ENCODE data around the gene RTL5.
"Not testable (repeated sequence)": the region's sequence is repeated elsewhere in the genome, so short reads cannot be mapped to it uniquely, and the experiment has no call there.

RTL5 gene

DNA sequence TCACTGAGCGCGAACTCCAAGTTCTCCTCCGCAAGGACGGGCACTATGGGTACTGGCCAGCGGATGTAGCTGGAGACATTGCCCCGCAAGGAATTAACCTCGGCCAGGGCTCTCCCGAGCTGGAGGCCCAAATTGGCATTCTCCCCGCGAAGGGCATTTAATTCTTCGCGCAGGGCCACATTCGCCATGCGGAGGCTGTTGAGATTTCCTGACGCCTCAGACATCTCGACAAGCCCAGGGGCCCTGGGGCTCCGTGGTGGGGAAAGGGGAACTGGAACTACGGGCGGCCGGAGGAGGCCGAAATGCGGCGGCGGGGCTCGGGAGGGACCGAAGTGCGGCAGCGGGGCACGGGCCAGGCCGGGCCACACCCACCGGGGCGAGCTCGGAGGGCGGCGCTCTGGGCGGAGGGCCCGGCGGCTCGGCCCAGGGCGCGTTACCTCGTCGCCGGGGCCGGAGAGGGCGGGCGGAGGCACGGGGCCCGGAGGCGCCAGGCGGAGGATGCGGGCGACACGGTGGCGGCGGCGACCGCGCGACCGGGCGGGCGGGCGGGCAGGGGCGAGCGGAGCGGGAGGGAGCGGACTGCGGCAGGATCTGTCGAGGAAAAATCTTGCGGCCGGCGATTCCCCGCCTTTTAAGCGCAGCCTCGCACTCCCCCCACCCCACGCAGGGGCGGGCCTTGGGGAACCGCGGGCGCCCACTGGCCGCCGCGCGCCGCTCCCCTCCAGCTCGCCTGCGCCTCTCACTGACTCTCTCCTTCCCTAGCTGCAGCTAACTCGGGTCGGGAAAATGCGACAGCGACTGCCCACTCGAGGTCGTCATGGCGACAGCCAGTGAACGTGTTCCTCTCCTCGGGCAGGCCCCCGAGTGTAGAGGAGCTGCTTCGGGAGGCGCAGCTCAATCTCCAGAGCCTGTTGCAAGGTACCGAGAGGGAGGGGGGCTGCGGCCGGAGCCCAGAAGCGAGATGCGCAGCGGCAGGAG lies at the start of gene RTL5:
Gene RTL5 (minus strand): TSS at position 599 of the 978 bp plus-strand sequence.
- peak; percentile 34 for DNase-seq

DNA sequence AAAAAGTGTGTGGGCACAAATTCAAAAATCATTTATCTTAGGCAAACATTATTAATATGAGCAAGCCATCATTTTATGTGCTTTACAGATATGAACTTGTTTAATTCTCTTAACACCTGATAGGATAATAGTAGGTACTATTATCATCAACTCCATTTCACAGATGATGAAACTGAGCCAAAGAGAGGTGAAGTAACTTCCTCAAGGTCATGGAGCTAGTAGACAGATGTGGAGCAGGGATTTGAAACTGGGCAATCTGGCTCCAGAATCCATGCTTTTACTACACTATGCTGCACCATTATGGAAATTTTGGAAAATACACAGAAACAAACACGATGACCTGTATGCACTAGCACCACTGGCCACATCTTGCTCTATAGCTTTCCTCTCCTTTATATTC lies 48.8 kb upstream of the RTL5 start:
- DNase-seq = no peak

DNA sequence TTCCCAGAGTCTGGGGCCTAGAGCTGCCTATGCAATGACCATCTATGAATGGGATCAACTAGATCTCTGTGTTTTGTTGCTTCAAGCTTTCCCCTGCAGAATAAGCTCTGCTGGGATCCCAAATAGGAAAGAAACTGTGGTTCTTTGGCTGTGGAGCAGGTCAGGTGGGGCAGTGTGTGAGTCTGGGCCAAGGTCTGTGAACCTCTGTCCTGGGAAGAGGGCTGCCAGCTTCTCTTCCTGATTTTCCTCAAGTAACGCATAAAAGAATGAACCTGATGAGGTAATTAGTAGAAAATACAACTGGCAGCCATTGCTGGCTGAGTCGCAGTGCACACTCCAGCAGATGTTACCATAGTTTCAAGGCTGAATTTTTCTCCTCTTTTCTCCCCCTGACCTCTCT lies 45.3 kb upstream of the RTL5 start:
- DNase-seq = no peak

DNA sequence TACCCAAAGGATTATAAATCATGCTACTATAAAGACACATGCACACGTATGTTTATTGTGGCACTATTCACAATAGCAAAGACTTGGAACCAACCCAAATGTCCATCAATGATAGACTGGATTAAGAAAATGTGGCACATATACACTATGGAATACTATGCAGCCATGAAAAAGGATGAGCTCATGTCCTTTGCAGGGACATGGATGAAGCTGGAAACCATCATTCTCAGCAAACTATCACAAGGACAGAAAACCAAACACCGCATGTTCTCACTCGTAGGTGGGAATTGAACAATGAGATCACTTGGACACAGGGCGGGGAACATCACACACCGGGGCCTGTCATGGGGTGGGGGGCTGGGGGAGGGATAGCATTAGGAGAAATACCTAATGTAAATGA lies 44.6 kb upstream of the RTL5 start:
- DNase-seq = not testable (repeated sequence)

DNA sequence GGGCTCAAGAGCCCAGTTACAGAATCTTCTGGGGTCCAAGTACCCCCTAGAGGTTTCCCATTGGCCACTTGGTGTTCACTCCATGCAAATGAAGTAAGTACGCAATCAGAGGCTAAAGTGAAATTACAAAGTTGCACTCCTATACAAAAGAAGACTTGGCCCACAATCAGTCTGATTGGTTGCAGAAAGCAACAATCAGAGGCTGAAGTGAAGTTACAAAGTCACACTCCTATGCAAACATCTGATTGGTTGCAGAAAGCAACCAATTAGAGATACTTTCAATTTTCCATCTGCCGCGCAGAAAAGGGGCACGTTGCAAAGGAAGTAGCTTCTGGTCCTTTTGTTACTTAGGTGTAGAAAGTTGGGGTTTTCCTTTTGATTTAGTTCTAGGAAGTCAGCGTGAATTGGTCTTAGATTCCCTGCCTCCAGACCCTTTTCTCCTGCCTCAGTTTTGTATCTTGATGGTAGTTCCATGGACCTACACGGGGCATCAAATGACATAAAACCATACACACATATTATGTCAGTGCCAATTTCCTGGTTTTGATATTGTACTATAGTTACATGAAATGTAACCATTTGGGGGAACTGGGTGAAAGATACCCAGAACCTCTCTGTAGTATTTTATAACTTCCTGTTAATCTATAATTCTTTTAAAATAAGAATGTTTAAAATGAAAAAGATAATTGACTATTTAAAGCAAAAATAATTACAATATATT lies 37.5 kb upstream of the RTL5 start:
- DNase-seq = no peak

DNA sequence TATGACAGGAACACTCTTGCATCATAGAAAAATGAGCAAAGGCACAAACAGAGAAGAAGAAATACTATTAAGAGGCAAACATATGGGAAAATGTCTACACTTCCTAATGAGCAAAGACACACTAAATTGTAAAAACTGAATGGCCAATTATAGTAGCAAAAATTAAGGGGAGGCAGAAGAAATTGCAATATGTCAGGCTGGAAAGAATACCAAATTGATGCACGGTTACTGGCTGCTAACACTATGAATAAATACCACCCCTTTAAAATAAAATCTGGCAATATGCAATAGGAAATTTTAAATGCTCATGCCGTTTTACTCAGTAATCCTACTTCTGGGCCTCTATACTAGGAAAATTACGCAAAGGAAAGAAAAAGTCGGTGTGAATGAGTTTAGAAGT lies 33.8 kb upstream of the RTL5 start:
- DNase-seq = no peak

DNA sequence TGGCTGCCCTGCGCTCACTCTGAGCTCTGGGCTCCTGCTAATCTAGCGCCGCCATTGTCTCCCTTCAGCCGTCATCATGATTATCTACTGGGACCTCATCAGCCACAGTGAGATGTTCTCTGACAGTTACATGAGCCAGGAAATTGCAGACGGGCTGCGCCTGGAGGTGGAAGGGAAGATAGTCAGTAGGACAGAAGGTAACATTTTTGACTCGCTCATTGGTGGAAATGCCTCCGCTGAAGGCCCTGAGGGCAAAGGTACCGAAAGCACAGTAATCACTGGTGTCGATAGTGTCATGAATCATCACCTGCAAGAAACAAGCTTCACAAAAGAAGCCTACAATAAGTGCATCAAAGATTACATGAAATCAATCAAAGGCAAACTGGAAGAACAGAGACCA lies 28.1 kb upstream of the RTL5 start:
- DNase-seq = no peak

DNA sequence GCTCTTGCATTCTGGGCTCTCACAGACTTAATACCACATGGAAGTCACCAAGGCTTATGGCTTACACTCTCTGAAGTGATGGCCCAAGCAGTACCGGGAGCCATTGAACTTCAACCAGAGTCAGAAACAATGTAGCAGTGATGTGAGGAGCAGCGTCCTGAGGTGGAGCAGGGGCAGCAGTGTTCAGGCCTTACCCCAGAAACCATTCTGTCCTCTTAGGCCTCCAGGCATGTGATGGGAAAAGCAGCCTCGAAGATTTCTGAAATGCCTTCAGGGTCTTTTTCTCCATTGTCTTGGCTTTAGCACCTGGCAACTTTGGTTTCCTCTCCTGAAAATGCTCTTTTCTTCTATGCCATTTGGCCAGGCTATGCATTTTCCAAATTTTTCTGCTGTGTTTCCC lies 27.1 kb upstream of the RTL5 start:
- no peak for DNase-seq

DNA sequence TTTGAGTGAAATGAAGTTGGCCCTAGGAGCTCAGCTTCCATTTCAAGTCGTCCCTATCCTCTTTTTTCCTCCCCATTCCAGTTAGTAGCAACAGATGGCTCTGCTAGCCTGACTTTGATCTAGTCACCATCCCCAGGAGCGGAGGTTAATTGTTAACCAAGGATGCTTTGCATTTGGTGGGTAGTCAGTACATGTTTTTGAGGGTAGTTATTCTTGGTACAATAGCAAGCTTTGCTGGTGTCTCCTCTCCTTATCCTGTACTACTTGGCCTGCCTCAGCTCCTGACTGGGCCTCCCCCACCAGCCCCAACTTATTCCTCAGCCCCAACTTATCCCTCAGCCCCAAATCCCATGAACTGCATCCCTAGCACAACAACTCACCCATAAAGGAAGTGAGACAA lies 14.8 kb upstream of the RTL5 start:
- no peak for DNase-seq

DNA sequence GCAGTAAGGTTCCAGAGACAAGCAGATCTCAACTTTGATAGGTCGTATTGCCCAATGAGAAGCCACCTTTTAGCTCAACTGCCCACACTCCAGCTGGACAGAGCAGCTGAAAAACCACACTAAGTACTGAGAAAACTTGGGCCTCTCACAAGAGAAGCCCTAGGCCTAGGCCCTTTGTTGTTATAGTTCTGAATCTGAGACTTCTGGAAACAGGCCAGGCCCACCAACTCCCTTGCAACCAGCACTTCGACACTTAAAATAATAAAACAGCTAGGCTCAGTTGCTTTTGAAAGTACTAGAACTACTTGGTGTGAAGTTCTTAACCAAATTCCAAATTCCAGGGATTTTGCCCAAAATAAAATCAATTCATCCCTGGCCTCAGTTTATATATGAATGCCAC lies 13.5 kb upstream of the RTL5 start:
- DNase-seq = no peak

DNA sequence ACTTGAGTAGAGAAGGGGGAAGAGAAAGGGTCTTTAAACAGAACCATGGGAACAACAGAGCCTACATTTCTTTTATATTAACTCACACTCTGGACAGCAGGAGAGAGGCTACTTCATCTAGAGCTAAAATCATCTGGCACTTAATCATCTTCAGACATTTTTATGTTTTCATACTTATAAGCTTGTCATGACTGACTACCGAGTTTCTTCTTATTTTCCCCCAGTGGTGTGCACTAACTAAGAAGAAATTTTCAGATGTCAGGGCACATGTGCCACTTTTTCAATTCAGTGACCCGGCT lies 11.8 kb upstream of the RTL5 start:
- DNase-seq = no peak

DNA sequence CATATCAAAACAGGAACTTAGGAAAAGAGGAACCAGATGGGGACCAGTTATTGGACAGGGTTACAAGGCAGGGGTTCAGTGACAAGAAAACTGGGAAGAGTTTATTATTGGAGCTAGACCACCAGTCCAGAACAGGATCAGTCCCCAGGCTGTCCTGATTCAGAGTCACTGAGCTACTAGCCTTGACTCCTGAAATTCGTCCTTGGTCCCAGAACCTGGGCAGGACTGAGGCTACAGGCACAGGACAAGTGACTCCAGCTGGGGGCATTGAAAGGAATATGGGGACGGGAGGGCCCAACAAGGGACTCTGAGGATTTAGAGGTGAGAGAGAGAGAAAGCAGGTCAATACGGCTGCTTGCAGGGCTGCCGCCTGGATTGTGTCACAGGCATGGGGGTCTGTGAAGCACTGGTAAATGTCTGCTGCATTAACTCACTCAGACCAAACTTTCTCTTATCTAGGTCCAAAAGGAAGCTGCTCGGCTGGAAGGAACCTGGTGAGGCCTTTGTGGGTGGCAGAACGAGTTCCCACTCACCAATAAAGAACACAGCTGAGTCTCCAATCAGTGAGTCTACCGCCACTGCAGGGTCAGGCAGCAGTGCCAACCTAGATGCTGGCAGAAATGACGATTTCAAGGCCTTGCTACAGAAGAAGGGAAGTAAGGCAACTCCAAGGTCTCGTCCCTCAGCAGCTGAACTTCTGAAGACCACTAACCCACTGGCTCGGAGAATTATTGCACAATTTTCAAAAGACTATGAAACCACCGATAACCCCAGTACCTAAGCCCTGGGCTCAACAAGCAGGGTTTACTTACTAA lies 11.3 kb upstream of the RTL5 start:
- no peak for DNase-seq

DNA sequence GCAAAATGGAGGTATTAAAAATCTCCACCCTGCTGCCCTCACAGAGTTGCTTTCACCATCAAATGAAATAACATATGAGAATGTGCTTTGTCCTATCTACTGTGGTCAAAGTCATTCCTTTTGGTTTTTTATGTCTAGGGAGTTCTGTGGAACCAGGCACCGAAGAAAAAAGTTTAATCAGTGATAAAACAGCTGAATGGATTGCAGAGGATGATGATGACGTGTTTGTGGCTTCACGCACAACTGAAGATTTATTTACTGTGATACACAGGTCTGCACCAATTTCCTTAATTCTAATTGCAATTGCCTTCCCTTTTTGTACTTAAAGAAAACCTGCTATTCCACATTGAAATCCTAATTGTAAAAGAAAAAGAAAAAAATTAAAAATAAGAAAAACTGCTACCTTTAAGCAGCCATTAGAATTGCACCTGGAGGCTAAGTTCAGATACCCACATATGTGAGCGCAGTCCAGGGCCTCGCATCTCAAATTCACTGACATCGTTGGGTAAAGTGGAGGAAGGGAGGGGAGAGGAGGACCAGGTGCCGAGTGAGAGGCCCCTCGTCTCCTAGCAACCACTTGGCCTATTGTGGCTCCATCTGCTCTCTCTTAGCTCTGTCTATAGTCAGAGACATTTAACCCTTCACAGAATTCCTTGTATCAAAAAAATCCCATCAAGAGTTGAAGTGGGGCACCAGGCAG lies 10.5 kb upstream of the RTL5 start:
- no peak for DNase-seq

DNA sequence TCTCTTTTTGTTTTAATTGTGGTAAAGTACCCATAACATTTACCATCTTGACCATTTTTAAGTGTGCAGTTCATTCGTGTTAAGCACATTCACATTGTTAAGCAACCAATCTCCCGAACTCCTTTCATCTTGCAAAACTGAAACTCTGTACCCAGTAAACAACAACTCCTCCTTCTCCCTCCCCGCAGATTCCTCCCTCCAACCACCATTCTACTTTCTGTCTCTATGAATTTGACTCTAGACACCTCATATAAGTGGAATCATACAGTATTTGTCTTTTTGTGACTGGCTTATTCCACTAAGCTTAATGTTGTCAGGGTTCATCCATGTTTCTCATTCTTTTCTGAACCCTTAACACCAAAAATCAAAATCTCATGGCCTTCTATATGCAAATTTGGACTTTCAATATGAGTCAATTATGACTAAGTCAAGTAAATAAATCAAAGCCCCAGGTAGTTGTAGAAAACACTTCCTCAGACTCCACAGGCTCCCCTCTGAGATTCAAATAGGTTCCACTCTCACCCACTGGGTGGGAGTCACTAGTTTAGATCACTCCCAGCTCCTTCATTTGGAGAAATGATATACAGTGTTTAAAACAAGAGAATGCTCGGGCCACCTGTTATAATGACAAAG lies 9.8 kb upstream of the RTL5 start:
- no peak for DNase-seq

DNA sequence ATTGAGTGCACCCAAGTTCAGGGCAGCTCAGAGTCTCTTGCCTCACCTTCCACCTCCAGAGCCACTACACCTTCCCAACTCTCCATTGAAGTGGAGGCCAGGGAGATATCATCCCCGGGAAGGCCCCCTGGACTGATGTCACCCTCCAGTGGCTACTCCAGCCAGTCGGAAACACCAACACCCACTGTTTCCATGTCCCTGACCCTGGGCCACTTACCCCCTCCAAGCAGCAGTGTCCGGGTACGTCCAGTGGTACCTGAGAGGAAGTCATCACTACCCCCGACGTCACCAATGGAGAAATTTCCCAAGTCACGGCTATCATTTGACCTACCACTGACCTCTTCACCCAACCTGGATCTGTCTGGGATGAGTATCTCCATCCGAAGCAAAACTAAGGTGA lies 7.8 kb upstream of the RTL5 start:
- no peak for DNase-seq

DNA sequence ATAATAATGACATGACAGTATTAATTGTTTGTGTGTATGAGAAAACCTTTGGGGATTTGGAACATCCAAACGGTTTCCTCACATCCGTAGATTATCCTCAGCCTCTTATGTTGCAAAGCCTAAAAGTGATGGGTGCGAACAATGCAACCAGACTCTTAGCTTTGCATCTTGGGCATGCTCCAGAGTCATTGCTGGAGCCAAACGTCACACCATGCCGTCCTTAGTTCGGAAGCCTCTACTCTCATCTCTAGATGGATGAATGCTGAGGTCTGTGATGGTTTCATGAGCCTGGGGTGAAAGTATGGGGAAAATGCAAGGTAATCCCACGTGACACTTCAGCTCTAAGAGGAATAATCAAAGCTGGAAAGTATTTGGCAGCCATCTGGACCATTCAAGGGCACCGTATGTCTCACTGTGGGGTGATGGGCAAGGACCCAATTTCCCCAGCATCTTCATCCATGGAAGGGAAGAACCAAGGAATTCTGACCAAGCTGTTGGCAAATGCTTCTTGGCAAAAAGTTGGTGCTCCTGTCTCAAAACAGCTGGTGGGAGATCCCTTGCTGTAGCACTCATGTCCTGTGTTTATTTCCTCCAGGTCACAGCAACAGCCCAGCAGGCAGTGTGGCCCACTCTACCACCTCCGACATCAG lies 6.3 kb upstream of the RTL5 start:
- no peak for DNase-seq

DNA sequence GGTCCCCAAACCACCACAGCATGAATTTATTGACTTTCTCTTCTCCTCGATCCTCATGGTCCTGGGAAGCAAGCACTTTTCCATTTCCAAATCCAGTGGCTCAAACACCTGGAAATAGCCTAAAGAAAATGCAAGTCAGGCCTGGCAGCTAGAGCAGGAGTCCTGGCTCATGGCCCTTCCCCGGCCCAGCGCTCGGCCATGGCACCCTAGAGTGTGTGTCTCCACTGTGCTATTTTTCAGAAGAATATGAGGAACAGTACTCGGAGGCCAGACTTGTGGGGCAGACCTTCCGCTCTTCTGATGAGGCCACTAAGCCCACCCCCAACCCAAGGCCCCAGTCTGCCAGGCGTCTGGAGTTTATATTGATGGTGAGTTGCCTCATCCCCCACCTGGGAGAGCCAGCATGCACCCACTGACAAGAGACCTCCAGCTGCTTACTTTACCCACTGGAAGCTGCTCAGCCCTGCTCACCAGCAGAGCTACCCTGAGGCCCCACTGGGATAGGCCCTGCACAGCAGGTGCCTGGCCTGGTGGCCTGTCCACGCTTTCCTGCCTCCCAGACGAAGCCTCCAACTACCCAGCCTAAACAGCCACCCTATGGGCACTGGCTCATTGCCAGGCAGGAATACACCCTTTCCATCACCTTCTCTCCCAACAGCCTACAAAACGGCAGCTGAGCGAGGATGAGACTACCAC lies 2.3 kb upstream of the RTL5 start:
- no peak for DNase-seq

DNA sequence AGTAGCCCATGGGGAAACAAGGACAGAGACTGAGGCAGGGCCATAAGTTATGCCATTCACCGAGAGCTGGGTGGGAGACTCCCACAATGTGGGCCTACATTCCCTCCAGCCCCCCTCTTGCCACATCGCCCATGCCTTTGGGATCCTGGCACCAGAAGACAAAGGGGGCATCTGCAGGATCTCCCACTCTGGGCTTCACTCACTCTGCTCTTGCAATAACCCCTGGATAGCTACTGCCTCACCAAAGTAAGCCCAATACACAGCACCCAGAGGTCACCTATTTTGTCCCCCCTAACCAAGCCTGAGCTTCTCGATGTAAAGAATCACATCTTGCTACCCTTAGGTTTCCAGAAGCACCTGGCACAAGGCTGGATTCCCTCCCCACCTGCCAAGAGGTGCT lies 741 bp upstream of the RTL5 start:
- DNase-seq = no peak

DNA sequence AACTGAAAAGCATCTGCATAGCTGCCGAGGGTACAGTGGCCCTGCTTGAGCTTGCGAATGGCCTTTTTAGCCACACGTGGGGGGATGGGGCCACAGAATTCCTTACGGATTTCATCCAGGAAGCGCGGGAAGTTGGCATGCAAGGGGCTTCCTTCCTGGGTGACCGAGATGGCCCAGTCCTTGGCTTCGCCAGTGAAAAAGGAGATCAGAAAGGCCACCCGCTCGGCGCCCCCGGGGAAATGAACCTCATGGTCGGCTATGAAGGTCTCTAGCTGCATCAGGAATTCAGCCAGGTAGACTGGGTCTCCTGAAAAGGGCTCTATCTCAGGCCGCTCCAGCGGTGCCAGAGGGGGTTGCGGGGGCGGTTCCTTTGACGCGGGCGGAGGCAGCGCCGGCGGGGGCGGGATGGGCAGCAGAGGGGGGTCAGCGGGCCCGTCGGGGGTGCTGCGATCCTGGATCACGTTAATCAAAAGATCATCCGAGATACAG lies 909 bp downstream of the RTL5 start:
- no peak for DNase-seq

DNA sequence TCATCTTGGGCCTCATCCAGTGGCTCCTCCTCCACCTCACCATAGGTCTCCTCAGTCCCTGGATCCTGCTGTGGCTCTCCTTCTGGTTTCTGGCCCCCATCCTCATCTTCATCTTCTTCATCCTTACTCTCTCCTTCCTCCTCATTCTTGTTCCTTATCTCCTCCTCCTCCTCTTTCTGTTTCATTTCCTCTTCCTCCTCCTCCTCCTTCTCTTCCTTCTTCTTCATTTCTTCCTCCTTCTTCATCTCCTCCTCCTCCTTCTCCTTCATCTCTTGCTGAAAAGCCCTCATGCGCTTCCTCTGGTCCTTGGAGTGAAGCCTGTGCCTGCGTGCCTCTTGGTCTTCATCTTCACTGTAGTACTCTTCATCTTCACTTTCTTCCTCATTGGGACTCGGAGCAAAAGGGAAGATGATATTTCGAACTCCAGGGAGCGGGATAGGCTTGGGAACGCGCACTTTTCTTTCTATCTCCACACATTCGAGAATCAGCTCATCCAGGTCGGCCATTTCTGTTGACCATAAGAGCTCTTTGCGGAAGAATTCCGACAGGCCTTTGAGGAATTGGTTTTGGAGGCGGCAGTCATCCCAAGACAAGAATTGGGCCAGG lies 1.5 kb downstream of the RTL5 start:
- DNase-seq = no peak

DNA sequence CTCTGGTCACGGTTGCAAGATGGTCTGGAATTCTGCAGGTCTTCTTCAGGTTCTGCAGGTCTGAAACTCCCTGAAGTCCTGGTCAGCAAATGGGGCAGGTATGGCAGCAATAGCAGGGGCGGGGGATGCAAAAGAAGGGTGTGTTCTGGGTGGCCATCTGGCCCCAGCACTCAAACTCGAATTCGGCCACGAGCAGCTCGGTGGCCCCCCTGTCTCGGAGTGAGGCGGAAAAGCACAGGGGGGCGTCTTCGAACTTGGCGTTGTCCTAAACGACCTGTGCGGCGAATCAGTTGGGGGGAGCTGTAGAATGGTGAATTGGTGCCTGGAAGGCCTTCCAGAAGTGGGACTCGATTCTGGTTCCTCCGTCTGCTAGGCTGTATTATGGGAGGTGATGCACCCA lies 2.1 kb downstream of the RTL5 start:
- no peak for DNase-seq
